ENCODE data around the gene FAM120A.

The FAM120A gene

DNA sequence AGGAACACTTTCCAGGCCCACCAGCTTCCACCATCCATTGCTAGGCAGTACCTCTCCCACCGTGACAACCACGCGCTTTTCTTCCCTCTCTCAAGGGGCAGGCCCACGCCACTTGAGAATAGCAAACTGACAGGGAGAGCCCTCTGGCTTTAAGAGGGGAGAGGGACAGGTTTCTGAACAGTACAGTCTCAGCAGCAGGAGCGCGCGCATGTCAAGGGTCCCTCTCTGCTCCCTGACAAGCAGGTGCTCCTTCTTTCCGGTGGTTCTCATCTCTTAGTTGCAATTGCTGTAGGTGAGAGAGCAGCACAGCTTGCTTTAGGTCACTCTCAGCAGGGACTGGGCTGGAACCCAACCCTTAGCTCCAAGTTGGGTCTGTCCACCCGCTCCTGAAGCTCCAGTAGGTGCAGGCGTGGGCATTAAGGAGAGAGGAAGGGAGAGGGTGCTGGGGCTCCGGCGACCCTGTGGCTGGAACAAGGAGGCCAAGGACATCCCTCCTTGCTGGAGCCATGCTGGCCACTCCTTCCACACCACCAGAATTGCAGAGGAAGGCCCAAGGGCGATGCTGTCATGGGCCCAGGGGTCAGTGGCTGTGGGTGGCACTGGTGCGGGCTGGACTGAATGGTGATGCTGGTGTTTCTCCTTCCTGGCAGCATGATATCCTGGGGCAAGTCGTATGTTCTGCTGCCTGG is 115.9 kb downstream of the FAM120A start:
- TF ChIP-seq CTCF (conservative IDR thresholded peaks at IDR 0.05), result no peak
- peak overlapping the region; percentile 92 for H3K27ac ChIP-seq

DNA sequence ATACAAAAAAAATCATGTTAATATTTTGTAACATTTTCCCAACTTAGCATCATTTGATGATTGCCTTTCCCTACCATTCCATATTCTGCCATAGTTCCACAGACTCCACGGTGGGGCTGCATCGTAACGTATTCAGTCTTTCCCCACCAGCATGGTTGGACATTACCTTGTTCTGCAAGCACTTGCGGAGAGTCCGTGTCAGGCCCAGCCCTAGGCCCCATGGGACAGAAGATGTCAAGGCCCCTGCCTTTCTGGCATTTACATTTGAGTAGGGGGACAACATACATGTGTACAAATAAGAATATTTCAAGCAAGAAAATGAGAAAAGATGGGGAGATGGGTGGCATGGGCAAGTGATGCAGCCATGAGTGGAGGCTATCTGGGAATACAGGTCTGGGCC is 116.7 kb downstream of the FAM120A start:
- H3K27ac ChIP-seq, result no peak overlapping the region
- no peak for TF ChIP-seq CTCF (conservative IDR thresholded peaks at IDR 0.05)

DNA sequence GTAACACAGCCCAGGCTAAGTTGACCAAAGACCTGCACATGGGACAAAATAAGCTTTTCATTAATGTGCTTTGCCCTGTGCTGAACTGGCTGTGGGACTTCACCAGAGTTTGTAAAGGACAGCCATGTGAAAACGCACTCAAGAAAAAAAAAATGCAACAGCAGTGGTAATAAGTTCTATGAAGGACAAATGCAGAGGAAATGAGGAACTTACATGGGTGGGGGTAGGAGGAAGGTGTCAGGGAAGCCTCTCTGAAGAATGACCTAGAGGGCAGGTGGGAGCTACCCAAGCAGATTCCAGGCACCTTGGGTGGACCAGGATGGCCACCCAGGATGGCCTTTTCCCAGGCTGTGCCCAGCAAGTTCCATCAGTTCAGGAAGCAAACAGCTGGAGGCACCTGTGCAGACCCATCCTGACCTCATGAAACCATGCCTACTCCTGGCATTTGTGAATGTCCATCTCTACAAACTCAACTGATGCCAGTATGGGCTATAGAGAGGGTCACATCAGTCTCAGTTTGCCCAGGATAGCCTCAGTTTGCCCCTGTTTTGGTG is 118.2 kb downstream of the FAM120A start:
- no peak overlapping the region for H3K27ac ChIP-seq
- no peak for TF ChIP-seq CTCF (conservative IDR thresholded peaks at IDR 0.05)

DNA sequence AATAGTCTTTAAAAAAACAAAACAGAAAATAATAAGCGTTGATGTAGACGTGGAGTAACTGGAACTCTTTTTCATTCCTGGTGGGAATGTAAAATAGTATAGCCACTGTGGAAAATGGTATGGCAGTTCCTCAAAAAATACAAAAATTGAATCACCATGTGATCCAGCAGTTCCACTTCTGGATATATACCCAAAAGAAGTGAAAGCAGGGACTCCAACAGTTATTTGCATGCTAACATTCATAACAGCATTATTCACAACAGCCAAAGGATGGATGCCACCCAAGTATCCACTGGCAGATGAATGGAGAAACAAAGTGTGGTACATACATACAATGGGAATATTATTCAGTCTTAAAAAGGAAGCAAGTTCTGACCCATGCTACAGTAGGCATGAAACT is 120.7 kb downstream of the FAM120A start:
- no peak overlapping the region for H3K27ac ChIP-seq
- TF ChIP-seq CTCF (conservative IDR thresholded peaks at IDR 0.05), result no peak

DNA sequence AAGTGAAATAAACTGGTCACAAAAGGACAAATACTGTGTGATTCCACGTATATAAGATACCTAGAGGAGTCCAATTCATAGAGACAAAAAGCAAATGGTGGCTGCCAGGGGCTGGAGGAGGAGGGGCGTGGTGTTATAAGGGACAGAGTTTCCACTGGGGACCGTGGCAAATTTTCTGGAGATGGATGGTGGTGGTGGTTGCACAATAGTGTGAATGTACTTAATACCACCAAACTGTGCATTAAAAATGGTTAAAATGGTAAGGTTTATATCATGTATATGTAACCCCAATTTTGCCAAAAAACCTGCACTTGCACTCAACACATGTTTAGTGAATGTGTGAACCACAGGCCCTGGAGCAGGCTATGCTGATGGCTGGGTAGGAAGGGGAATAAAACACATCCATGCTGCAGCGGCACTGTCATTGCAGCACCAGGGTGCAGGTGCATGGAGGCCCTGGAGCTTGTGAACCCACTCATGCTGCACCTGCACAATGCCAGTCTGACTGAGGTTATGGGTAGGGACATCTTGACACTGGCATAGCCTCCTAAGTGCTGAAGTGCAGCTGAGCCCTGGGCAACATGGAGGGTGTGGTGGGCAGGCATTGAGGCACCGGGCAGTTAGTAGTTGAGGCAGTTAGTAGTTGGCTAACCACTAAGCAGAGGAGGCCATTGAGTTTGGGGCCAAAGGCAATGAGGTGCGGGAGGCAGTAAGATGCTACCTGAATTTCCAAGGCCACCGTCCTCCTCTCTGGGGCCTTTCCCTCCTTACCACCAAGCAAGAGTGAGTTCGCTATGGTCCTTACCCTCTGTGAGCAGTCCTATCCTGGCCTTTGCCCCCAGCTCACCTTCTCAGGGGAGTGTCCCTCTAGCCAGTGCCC is 121.4 kb downstream of the FAM120A start:
- H3K27ac ChIP-seq, result no peak overlapping the region
- no peak for TF ChIP-seq CTCF (conservative IDR thresholded peaks at IDR 0.05)

GRCh38 chr9:93573516-93573828 is 122.0 kb downstream of the FAM120A start:
- no peak for TF ChIP-seq CTCF (conservative IDR thresholded peaks at IDR 0.05)
- H3K27ac ChIP-seq, result no peak overlapping the region

GRCh38 chr9:93574091-93574899 is 122.8 kb downstream of the FAM120A start:
- H3K27ac ChIP-seq, result no peak overlapping the region
- TF ChIP-seq CTCF (conservative IDR thresholded peaks at IDR 0.05), result no peak

All from VCaP (cell line).